Retina (tissue), 1 donor: ENCODE data around the gene PEX5L.
"Not testable (repeated sequence)": the region's sequence is repeated elsewhere in the genome, so short reads cannot be mapped to it uniquely, and the experiment has no call there.

Experiments
- DNase-seq: peaks from one replicate; pipeline ENCODE4 v3.0.0-alpha.2; 2016

The PEX5L gene

GRCh38 chr3:179826247-179826637, 210.5 kb downstream of the PEX5L start:
- DNase-seq = no peak

- no peak for DNase-seq
Observed at GRCh38 chr3:179825527-179826246, 211.1 kb downstream of the PEX5L start.

GRCh38 chr3:179822296-179822695, 214.4 kb downstream of the PEX5L start:
- DNase-seq = no peak

DNA sequence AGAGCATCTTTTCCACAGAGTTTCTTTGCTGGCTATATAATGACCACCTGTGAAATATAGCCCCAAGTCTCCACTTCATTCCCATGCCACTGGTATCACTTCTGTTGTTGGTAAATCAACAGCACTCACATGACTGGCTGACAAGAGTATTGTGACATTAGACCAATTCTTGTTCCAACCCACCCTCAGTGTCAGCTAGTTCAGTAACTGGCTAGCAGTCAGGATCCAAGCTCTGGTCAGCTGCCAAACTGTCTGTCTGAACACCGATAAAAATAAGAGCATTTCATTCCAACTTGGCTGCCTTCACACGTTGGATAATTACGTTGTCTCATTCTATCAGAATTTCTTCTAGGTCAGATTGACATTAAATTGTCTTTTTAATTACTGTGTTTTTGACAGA, 217.4 kb downstream of the PEX5L start:
- no peak for DNase-seq

- DNase-seq = no peak
Observed at GRCh38 chr3:179812096-179812382, 224.7 kb downstream of the PEX5L start.

- peak; percentile 47 for DNase-seq
Observed at GRCh38 chr3:179811321-179812095, 225.2 kb downstream of the PEX5L start.

DNA sequence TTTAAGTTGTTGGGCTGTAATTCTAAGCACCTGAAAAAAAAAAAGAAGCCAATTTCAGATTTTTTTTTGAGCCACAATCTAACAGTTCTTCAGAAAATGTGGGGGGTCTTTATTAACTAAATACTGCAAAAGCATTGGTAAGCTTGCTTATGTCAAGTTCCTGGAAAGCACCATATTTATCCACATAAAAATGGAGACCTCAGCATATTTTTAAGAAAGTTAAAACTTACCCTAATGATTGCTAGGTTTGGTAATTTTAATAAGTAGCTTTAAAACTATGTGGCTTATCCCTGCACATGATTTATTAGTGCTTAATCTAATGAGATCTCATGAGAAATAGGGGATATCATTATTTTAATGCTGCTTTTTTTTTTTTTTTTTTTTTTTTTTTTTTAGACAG, 227.1 kb downstream of the PEX5L start:
- no peak for DNase-seq

GRCh38 chr3:179807588-179807987, 229.1 kb downstream of the PEX5L start:
- DNase-seq = no peak

DNA sequence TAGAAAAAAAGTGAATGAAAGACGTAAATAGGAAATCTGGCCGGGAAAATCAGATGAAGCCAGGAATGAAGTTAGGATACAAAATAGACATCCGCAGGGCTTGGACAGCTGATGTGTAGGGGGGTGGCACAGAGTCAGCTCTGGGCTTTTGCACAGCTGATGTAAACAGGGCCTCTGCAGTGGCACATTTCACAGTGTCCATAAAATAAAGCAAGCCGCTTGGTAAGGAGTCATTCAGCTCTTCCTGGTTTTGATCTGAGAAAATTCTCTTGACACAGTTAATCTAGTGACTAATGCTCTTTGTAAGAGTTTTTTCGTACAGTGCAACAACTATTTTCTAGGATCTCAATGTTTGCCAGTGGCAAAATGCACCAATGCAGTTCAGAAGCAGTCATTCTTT, 230.6 kb downstream of the PEX5L start:
- DNase-seq = no peak

DNA sequence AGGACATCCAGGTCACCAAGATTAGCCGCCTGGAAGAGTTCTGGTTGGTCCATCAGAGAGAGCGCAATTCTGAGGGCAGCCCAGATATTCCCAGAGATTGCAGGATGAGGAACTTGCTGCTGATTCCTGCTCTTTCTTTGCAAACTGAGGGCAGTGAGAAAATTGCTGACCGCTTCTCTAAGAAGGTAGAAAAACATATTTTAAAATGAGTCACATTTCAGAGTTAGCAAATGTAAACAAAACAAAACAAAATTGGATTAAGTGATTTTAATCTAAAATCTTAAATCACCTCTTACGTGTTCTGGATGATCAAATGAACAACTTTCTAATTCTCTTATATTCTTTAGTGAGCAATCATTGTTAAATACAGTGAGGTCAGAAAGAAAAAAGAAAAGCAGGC, 234.9 kb downstream of the PEX5L start:
- DNase-seq = no peak

- DNase-seq = no peak
Observed at GRCh38 chr3:179801263-179801662, 235.5 kb downstream of the PEX5L start.

GRCh38 chr3:179797192-179797591, 239.5 kb downstream of the PEX5L start:
- no peak for DNase-seq

DNA sequence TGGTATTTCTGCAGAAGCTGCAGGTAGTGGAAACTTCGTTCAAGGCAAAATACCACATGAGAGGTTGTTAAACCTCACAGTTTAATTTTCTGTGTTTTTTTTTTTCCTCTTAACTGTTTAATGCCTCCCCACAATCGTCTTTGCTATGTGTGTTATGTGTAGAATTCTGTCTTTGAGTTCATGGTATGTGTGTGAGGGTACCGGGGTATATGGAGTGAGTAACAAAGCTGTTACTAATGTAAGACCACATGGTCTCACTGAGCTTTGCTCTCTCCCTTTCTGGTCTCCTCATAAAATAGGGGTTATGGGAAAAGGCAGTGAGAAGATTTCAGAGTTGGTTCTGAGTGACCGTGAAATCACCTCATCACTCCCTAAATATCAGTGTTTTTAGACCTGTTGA, 240.3 kb downstream of the PEX5L start:
- DNase-seq = no peak

DNA sequence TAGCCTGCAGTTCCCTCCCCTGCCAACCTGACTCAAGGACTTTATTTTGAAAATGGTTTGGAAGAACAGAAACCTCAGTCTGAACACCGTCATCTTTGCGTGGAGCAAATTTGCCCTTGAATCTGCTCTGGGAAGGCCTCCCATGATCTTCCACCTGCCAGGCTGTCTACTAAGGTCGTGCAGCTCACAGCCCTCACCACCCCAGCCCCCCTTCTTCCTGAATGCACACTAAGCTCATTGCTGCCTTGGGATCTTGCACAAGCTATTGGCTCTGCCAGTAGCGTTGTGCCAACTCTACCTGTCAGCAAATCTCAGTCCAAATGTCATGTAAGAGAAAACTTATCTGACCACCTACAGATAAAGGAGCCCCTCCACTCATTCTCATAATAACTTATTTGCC, 242.4 kb downstream of the PEX5L start:
- peak; percentile 9 for DNase-seq

GRCh38 chr3:179791793-179792192, 244.9 kb downstream of the PEX5L start:
- DNase-seq = no peak

GRCh38 chr3:179788996-179789395, 247.7 kb downstream of the PEX5L start:
- DNase-seq = no peak

DNA sequence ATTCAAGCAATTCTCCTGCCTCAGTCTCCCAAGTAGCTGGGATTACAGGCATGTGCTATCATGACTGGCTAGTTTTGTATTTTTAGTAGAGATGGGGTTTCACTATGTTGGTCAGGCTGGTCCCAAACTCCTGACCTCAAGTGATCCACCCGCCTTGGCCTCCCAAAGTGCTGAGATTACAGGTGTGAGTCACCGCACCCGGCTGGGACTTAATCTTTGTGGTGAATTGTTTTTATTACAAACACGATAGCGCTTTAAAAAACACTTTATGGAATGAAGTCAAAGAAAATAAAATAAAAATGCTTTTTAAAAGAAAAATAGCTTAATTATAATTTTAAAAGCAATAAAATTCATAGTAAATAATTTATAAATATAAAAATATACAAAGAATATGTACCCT, 253.9 kb downstream of the PEX5L start:
- not testable (repeated sequence) for DNase-seq

GRCh38 chr3:179775416-179776122, 261.2 kb downstream of the PEX5L start:
- DNase-seq = no peak

DNA sequence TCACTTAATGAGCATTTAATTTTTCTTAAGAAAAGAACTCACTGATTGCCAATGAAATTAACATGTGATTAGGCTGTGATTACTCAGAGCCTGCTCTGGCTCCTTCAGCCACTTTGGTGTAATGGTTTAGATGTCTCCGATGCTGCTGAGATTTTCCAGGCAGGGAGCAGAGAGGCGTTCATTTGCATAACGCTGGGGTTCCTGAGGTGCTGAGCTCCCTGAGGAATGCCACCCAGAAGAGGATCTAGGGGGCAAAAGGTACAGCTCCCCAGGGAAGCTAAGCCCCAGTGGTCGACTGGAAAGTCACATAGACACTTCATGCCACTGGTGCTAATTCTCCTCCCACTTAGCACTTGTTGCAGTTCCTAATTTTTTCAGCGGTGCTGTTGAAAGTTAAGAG, 264.4 kb downstream of the PEX5L start:
- no peak for DNase-seq

GRCh38 chr3:179771797-179772196, 264.9 kb downstream of the PEX5L start:
- no peak for DNase-seq

DNA sequence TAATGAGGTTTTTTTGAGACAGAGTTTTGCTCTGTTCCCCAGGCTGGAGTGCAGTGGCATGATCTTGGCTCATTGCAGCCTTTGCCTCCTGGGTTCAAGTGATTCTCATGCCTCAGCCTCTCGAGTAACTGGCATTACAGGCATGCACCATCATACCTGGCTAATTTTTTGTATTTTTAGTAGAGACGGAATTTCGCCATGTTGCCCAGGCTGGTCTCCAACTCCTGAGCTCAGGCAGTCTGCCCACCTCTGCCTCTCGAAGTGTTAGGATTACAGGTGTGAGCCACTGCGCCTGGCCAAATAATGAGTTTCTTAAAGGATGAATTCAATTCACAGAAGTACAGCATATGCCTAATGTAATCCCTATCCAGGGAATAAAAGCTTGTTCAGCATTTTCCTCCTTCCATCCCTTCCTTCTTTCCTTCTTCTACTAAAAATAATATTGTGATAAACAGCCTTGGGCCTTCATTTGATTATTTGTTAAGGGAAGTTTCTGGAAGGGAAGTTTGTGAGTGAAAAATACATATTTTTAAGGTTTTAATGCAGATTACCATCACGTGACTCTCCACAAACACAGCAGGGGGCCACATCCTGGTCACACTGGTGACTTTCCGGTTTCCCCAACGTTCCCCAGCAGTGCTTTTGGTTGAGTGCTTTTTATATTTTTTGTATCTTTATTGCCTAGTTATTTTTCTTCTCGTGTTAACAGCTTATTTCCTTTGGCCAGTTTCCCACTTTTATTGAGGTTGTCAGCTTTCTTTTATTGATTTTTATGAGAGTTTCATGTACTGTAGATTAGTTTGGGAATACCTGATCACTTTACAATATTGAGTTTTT, 267.1 kb downstream of the PEX5L start:
- DNase-seq = no peak

- DNase-seq = peak; percentile 67
Observed at GRCh38 chr3:179768080-179768479, 268.7 kb downstream of the PEX5L start.
